ENCODE data around the gene RNF144A. TPM values are rescaled to one million over a fixed set of nuclear protein-coding genes. Genes with fewer than 3 reads are reported as not detected.

The RNF144A gene
- total and polyA plus RNA-seq, 8 donors: 1.4 to 71.4 (median 5.6) TPM

GRCh38 chr2:6967301-6967700 is 50.1 kb downstream of the RNF144A start:
- no peak overlapping the region for H3K4me3 ChIP-seq
- H3K9me3 ChIP-seq: no peaks in the 10 kb centered on the region
- DNase-seq: no peak
- 73 to 91% (median 87%) methylated on average over 7 of the region's 7 CpGs for WGBS, 5 donors
- H3K27ac ChIP-seq: no peak overlapping the region
- no peaks in the 10 kb centered on the region for H3K4me1 ChIP-seq
- no peaks in the 10 kb centered on the region for H3K27me3 ChIP-seq
- TF ChIP-seq POLR2AphosphoS5 (IDR thresholded peaks at IDR 0.05) (no peak), CTCF (IDR thresholded peaks at IDR 0.05) (no peak), EP300 (IDR thresholded peaks at IDR 0.05) (no peak), POLR2A (IDR thresholded peaks at IDR 0.05) (no peak)
- intact Hi-C loops (cut with DNase I; ENCODE audit: low total_unique reads): no loop called here
- H3K36me3 ChIP-seq: peaks cover 0 to 11% (median 0%) of the 10 kb centered on the region in 4 donors

DNA sequence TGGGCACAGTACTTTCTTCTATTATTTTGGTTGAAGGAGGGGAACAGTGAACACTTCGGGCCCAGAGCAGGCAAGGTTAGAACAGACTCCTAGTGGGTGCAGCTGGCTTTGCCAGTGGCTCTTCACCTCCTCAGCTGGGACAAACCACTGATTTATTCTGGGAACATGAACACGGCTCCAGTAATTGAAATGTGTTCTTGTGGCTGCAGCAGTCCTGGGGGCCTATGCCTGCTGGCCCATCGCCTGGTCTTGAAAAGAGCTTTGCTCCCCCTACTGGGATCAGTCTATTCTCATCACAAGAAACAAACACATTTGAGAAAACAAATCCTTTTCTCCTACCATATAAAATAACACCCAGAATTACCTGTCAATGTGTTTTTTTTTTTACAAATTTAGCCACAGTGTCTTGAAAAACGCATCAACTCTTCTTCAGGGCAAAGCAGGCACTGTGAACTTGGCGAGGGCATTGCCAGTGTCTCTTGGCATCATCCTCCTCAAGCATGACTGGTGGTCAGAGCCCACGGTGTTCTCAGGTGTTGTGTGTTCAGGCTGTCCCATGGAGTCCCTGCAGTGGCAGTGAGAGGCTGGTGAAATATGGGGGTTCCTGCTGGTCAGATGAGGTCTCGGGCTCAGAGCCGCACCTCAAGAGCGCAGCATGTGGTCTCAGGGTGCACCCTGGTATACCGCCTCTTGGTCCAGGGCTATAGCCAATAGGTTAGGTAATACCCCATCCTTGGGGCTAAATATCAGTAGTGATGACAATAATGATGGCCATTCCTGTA is 51.3 kb downstream of the RNF144A start:
- DNase-seq: peak in 1 of 2 donors; percentile 49
- Histone ChIP-seq H3K27me3 (no peaks in the 10 kb centered on the region), H3K9me3 (no peaks in the 10 kb centered on the region), H3K36me3 (peaks cover 0 to 11% (median 0%) of the 10 kb centered on the region in 4 donors), H3K4me3 (no peak overlapping the region), H3K4me1 (no peaks in the 10 kb centered on the region), H3K27ac (no peak overlapping the region)
- TF ChIP-seq POLR2A (IDR thresholded peaks at IDR 0.05) (no peak), POLR2AphosphoS5 (IDR thresholded peaks at IDR 0.05) (no peak), CTCF (IDR thresholded peaks at IDR 0.05) (no peak), EP300 (IDR thresholded peaks at IDR 0.05) (no peak)
- intact Hi-C loops (cut with DNase I; ENCODE audit: low total_unique reads): no loop called here
- 88 to 94% (median 89%) methylated on average over 10 of the region's 10 CpGs for WGBS, 5 donors

DNA sequence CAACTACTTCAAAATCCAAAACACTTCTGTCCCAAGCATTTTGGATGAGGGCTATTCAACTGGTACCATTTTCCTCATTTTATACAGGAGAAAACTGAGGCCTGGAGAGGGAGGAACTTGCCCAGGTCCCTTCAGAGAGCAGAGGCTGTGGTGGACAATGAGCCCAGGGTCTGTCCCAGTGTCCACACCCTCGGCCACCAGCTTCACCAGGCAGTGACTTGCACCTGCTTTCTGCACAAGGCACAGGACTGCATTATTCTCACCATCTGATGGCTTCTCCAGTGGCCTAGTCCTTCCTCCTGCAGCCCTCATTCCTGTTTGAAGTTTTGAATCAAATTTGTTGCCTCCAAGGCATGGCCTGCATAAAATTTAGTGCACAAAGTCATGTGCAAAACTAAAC is 53.3 kb downstream of the RNF144A start:
- Histone ChIP-seq H3K27ac (no peak overlapping the region), H3K27me3 (no peaks in the 10 kb centered on the region), H3K9me3 (no peaks in the 10 kb centered on the region), H3K4me1 (no peaks in the 10 kb centered on the region), H3K36me3 (peaks cover 0 to 11% (median 0%) of the 10 kb centered on the region in 4 donors), H3K4me3 (no peak overlapping the region)
- TF ChIP-seq POLR2AphosphoS5 (IDR thresholded peaks at IDR 0.05) (no peak), POLR2A (IDR thresholded peaks at IDR 0.05) (no peak), EP300 (IDR thresholded peaks at IDR 0.05) (no peak), CTCF (IDR thresholded peaks at IDR 0.05) (no peak)
- DNase-seq: no peak
- intact Hi-C loops (cut with DNase I; ENCODE audit: low total_unique reads): no loop called here
- WGBS, 5 donors: 75 to 97% (median 90%) methylated on average over 1 of the region's 1 CpG

GRCh38 chr2:6970976-6971480 is 53.8 kb downstream of the RNF144A start:
- Histone ChIP-seq H3K4me1 (no peaks in the 10 kb centered on the region), H3K27ac (no peak overlapping the region), H3K9me3 (no peaks in the 10 kb centered on the region), H3K27me3 (no peaks in the 10 kb centered on the region), H3K36me3 (peaks cover 0 to 11% (median 0%) of the 10 kb centered on the region in 4 donors), H3K4me3 (no peak overlapping the region)
- intact Hi-C loops (cut with DNase I; ENCODE audit: low total_unique reads): no loop called here
- DNase-seq: no peak
- no peak for TF ChIP-seq POLR2AphosphoS5 (IDR thresholded peaks at IDR 0.05)
- no peak for TF ChIP-seq EP300 (IDR thresholded peaks at IDR 0.05)
- no peak for TF ChIP-seq CTCF (IDR thresholded peaks at IDR 0.05)
- TF ChIP-seq POLR2A (IDR thresholded peaks at IDR 0.05): no peak
- WGBS, 5 donors: 90 to 96% (median 93%) methylated on average over 4 of the region's 4 CpGs

Measured in stomach (tissue), 9 donors.